Liver (tissue), 3 donors: Measurements from ENCODE around the gene EMCN.
"Not testable (repeated sequence)": the region's sequence is repeated elsewhere in the genome, so short reads cannot be mapped to it uniquely, and the experiment has no call there.

ENCODE experiments used
- EGR1 ChIP-seq, 2 donors: IDR thresholded peaks; 2 replicates each; pipeline ENCODE4 v1.6.1; 2016 to 2018; ENCODE audit warnings: antibody characterized with exemption in 2 of 2, low read depth in 2 of 2
- JUND ChIP-seq, 2 donors: IDR thresholded peaks; 2 replicates each; pipeline ENCODE4 v1.6.1; 2016; ENCODE audit warnings: antibody characterized with exemption in 2 of 2
- RAD21 ChIP-seq, 2 donors: IDR thresholded peaks; 2 replicates each; pipeline ENCODE4 v1.6.1; 2016; ENCODE audit warnings: antibody characterized with exemption in 2 of 2, mild to moderate bottlenecking in 2 of 2
- RXRA ChIP-seq, 2 donors: IDR thresholded peaks; 2 replicates each; pipeline ENCODE4 v1.6.1; 2017 to 2018; ENCODE audit warnings: antibody characterized with exemption in 2 of 2, mild to moderate bottlenecking in 1 of 2
- TAF1 ChIP-seq: conservative IDR thresholded peaks from 2 replicates; pipeline ENCODE4 v1.6.1; 2016; ENCODE audit warnings: antibody characterized with exemption, mild to moderate bottlenecking
- TF ChIP-seq, protein P1 (sequence below): fragments of 150-350 bp; IDR thresholded peaks from 2 replicates; pipeline ENCODE4 v1.5.1; 2017; ENCODE audit warnings: improper control_type of control experiment, low read depth, low read length; ENCODE audit not compliant: missing input control
- TF ChIP-seq, protein P2 (sequence below): IDR thresholded peaks from 2 replicates; pipeline ENCODE4 v1.6.1; 2016; ENCODE audit warnings: antibody characterized with exemption, mild to moderate bottlenecking
- donor health status: healthy.
- donor health status: healthy.

DNA sequence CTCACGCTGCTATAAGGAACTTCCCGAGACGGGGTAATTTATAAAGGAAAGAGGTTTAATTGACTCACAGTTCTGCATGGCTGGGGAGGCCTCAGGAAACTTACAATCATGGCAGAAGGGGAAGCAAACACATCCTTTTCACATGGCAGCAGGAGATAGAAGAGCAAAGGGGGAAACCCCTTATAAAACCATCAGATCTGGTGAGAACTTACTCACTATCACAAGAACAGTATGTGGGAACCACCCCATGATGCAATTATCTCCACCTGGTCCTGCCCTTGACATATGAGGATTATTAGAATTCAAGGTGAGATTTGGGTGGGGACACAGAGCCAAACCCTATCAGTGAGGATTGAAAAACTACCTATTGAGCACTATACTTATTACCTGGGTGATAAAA, 165.5 kb downstream of the EMCN start:
- TF ChIP-seq, protein P1, sequence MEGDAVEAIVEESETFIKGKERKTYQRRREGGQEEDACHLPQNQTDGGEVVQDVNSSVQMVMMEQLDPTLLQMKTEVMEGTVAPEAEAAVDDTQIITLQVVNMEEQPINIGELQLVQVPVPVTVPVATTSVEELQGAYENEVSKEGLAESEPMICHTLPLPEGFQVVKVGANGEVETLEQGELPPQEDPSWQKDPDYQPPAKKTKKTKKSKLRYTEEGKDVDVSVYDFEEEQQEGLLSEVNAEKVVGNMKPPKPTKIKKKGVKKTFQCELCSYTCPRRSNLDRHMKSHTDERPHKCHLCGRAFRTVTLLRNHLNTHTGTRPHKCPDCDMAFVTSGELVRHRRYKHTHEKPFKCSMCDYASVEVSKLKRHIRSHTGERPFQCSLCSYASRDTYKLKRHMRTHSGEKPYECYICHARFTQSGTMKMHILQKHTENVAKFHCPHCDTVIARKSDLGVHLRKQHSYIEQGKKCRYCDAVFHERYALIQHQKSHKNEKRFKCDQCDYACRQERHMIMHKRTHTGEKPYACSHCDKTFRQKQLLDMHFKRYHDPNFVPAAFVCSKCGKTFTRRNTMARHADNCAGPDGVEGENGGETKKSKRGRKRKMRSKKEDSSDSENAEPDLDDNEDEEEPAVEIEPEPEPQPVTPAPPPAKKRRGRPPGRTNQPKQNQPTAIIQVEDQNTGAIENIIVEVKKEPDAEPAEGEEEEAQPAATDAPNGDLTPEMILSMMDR = not testable (repeated sequence)
- TF ChIP-seq TAF1; EGR1 (IDR thresholded peaks at IDR 0.05; ENCODE audit: low read depth in 2 of 2); RAD21 (IDR thresholded peaks at IDR 0.05); JUND (IDR thresholded peaks at IDR 0.05); RXRA (IDR thresholded peaks at IDR 0.05): not testable (repeated sequence)
- TF ChIP-seq, protein P2, sequence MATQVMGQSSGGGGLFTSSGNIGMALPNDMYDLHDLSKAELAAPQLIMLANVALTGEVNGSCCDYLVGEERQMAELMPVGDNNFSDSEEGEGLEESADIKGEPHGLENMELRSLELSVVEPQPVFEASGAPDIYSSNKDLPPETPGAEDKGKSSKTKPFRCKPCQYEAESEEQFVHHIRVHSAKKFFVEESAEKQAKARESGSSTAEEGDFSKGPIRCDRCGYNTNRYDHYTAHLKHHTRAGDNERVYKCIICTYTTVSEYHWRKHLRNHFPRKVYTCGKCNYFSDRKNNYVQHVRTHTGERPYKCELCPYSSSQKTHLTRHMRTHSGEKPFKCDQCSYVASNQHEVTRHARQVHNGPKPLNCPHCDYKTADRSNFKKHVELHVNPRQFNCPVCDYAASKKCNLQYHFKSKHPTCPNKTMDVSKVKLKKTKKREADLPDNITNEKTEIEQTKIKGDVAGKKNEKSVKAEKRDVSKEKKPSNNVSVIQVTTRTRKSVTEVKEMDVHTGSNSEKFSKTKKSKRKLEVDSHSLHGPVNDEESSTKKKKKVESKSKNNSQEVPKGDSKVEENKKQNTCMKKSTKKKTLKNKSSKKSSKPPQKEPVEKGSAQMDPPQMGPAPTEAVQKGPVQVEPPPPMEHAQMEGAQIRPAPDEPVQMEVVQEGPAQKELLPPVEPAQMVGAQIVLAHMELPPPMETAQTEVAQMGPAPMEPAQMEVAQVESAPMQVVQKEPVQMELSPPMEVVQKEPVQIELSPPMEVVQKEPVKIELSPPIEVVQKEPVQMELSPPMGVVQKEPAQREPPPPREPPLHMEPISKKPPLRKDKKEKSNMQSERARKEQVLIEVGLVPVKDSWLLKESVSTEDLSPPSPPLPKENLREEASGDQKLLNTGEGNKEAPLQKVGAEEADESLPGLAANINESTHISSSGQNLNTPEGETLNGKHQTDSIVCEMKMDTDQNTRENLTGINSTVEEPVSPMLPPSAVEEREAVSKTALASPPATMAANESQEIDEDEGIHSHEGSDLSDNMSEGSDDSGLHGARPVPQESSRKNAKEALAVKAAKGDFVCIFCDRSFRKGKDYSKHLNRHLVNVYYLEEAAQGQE = not testable (repeated sequence)
